ENCODE data around the gene CYB5B. TPM values are rescaled to one million over a fixed set of nuclear protein-coding genes. Genes with fewer than 3 reads are reported as not detected.

The CYB5B gene
- total RNA-seq, 3 donors from 2014 or later (not counting 1 experiment from before 2014, with no cell fraction given): 73.1 to 106 (median 88.4) TPM

GRCh38 chr16:69443927-69444631 lies 19.7 kb downstream of the CYB5B start:
- intact Hi-C loops (cut with micrococcal nuclease): loop anchor here (1.0 to 2.0 kb wide), 2 partner anchors 10 to 123 kb away; no protein-coding TSS in a partner anchor
- no peaks in the 10 kb centered on the region for H3K27me3 ChIP-seq (ENCODE audit: control insufficient read depth, insufficient read depth, low read length)
- H3K4me1 ChIP-seq (ENCODE audit: control insufficient read depth, insufficient read depth, low read length): peaks cover 10% of the 10 kb centered on the region
- Mint-ChIP-seq H3K9me3 (no peaks in the 10 kb centered on the region), H3K36me3 (peaks cover 14% of the 10 kb centered on the region), H3K4me3 (peak overlapping the region; percentile 90), H3K4me1 (peaks cover 34 to 49% of the 10 kb centered on the region in 2 donors), H3K27ac (peak overlapping the region; percentile 97 to 99), H3K27me3 (ENCODE audit: low read depth in 2 of 2) (no peaks in the 10 kb centered on the region)
- ATAC-seq (peak; percentile 81 to 88 (median 82)), DNase-seq (peak; percentile 48 to 57)
- H3K9me3 ChIP-seq (ENCODE audit: control insufficient read depth, insufficient read depth, low read length): no peaks in the 10 kb centered on the region
- peaks cover 16% of the 10 kb centered on the region for H3K36me3 ChIP-seq (ENCODE audit: control insufficient read depth, insufficient read depth, low read length)
- H3K27ac ChIP-seq (ENCODE audit: low read length): peak overlapping the region; percentile 98
- no peak for TF ChIP-seq CTCF (IDR thresholded peaks at IDR 0.05)
- peak overlapping the region; percentile 30 for H3K4me3 ChIP-seq (ENCODE audit: low read length)
- WGBS (ENCODE audit: insufficient coverage): 23% methylated on average over 10 of the region's 12 CpGs

GRCh38 chr16:69444873-69445517 lies 20.6 kb downstream of the CYB5B start:
- H3K27me3 ChIP-seq (ENCODE audit: control insufficient read depth, insufficient read depth, low read length): no peaks in the 10 kb centered on the region
- H3K27ac ChIP-seq (ENCODE audit: low read length): peak overlapping the region; percentile 98
- Mint-ChIP-seq H3K36me3 (peaks cover 18% of the 10 kb centered on the region), H3K27ac (peak overlapping the region; percentile 97 to 99), H3K4me1 (peaks cover 35 to 56% of the 10 kb centered on the region in 2 donors), H3K27me3 (ENCODE audit: low read depth in 2 of 2) (no peaks in the 10 kb centered on the region), H3K9me3 (no peaks in the 10 kb centered on the region), H3K4me3 (peak overlapping the region; percentile 90)
- intact Hi-C loops (cut with micrococcal nuclease): loop anchor here (1.0 to 2.0 kb wide), 2 partner anchors 9 to 122 kb away; no protein-coding TSS in a partner anchor
- no peak for TF ChIP-seq CTCF (IDR thresholded peaks at IDR 0.05)
- peaks cover 10% of the 10 kb centered on the region for H3K4me1 ChIP-seq (ENCODE audit: control insufficient read depth, insufficient read depth, low read length)
- H3K9me3 ChIP-seq (ENCODE audit: control insufficient read depth, insufficient read depth, low read length): no peaks in the 10 kb centered on the region
- H3K4me3 ChIP-seq (ENCODE audit: low read length): peak overlapping the region; percentile 30
- DNase-seq (peak in 1 of 2 donors; percentile 33), ATAC-seq (peak; percentile 28 to 54 (median 40))
- 0% methylated on average over 1 of the region's 2 CpGs for WGBS (ENCODE audit: insufficient coverage)
- H3K36me3 ChIP-seq (ENCODE audit: control insufficient read depth, insufficient read depth, low read length): peaks cover 19% of the 10 kb centered on the region

GRCh38 chr16:69448470-69449193 lies 24.2 kb downstream of the CYB5B start:
- Histone ChIP-seq H3K27me3 (ENCODE audit: control insufficient read depth, insufficient read depth, low read length) (no peaks in the 10 kb centered on the region), H3K36me3 (ENCODE audit: control insufficient read depth, insufficient read depth, low read length) (peaks cover 32% of the 10 kb centered on the region), H3K9me3 (ENCODE audit: control insufficient read depth, insufficient read depth, low read length) (no peaks in the 10 kb centered on the region), H3K4me3 (ENCODE audit: low read length) (no peak overlapping the region), H3K4me1 (ENCODE audit: control insufficient read depth, insufficient read depth, low read length) (peaks cover 20% of the 10 kb centered on the region), H3K27ac (ENCODE audit: low read length) (no peak overlapping the region)
- Mint-ChIP-seq H3K4me3 (peak overlapping the region; percentile 2), H3K27me3 (ENCODE audit: low read depth in 2 of 2) (no peaks in the 10 kb centered on the region), H3K27ac (peak overlapping the region; percentile 61 to 76), H3K4me1 (peaks cover 40 to 50% of the 10 kb centered on the region in 2 donors), H3K9me3 (no peaks in the 10 kb centered on the region), H3K36me3 (peaks cover 27% of the 10 kb centered on the region)
- no peak for TF ChIP-seq CTCF (IDR thresholded peaks at IDR 0.05)
- DNase-seq: no peak
- intact Hi-C loops (cut with micrococcal nuclease): no loop called here
- WGBS (ENCODE audit: insufficient coverage): 87% methylated on average over 1 of the region's 3 CpGs
- ATAC-seq: no peak
